Glutamatergic neuron (in vitro differentiated cells): Measurements from ENCODE around the gene SULT2A1. TPM values are rescaled to one million over a fixed set of nuclear protein-coding genes. Genes with fewer than 3 reads are reported as not detected.
"Not testable (repeated sequence)": the region's sequence is repeated elsewhere in the genome, so short reads cannot be mapped to it uniquely, and the experiment has no call there.

Experiments
- DNase-seq: peaks from one replicate; pipeline ENCODE4 v3.0.0; 2022
- H3K27ac Mint-ChIP-seq: one replicate; pipeline ENCODE4 v1.8.0; 2020; ENCODE audit warnings: mild to moderate bottlenecking, mixed read lengths, inconsistent platforms; ENCODE audit not compliant: unreplicated experiment
- H3K27me3 Mint-ChIP-seq: one replicate; pipeline ENCODE4 v1.8.0; 2020; ENCODE audit warnings: mild to moderate bottlenecking, moderate library complexity, mixed read lengths, inconsistent platforms; ENCODE audit not compliant: unreplicated experiment
- H3K36me3 Mint-ChIP-seq: one replicate; pipeline ENCODE4 v1.8.0; 2020; ENCODE audit warnings: mild to moderate bottlenecking, mixed read lengths, inconsistent platforms; ENCODE audit not compliant: unreplicated experiment
- H3K4me1 Mint-ChIP-seq: one replicate; pipeline ENCODE4 v1.8.0; 2020; ENCODE audit warnings: mild to moderate bottlenecking, low read depth, mixed read lengths, inconsistent platforms; ENCODE audit not compliant: unreplicated experiment
- H3K4me3 Mint-ChIP-seq: one replicate; pipeline ENCODE4 v1.8.0; 2020; ENCODE audit warnings: mild to moderate bottlenecking, mixed read lengths, inconsistent platforms; ENCODE audit not compliant: unreplicated experiment
- H3K9me3 Mint-ChIP-seq: one replicate; pipeline ENCODE4 v1.8.0; 2020; ENCODE audit warnings: mild to moderate bottlenecking, moderate library complexity, mixed read lengths, inconsistent platforms; ENCODE audit not compliant: unreplicated experiment
- total RNA-seq: library from RNA; stranded (reverse); fragmentation: NEBNext Ultra II Directional; extraction: Animal tissue kit (Norgen Biotek cat#: 25700); gene quantifications from one replicate; pipeline ENCODE4 v1.2.1, GENCODE V29; 2021; ENCODE audit not compliant: unreplicated experiment
- TF ChIP-seq, protein P1 (sequence below): fragments of 200-600 bp; sonication (generic); IDR thresholded peaks from one replicate; pipeline ENCODE4 v1.5.0; 2021; ENCODE audit not compliant: partially characterized antibody, unreplicated experiment

Gene SULT2A1
- total RNA-seq, 1 donor from 2014 or later, result not detected

- peaks cover 4% of the 10 kb centered on the region for H3K4me1 Mint-ChIP-seq
- no peak overlapping the region for H3K27ac Mint-ChIP-seq
- DNase-seq, result no peak
- H3K4me3 Mint-ChIP-seq, result no peak overlapping the region
- no peaks in the 10 kb centered on the region for H3K36me3 Mint-ChIP-seq
- TF ChIP-seq, protein P1, sequence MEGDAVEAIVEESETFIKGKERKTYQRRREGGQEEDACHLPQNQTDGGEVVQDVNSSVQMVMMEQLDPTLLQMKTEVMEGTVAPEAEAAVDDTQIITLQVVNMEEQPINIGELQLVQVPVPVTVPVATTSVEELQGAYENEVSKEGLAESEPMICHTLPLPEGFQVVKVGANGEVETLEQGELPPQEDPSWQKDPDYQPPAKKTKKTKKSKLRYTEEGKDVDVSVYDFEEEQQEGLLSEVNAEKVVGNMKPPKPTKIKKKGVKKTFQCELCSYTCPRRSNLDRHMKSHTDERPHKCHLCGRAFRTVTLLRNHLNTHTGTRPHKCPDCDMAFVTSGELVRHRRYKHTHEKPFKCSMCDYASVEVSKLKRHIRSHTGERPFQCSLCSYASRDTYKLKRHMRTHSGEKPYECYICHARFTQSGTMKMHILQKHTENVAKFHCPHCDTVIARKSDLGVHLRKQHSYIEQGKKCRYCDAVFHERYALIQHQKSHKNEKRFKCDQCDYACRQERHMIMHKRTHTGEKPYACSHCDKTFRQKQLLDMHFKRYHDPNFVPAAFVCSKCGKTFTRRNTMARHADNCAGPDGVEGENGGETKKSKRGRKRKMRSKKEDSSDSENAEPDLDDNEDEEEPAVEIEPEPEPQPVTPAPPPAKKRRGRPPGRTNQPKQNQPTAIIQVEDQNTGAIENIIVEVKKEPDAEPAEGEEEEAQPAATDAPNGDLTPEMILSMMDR, result no peak
- H3K27me3 Mint-ChIP-seq, result no peaks in the 10 kb centered on the region
- peaks cover 6% of the 10 kb centered on the region for H3K9me3 Mint-ChIP-seq
Observed at GRCh38 chr19:47860602-47861297, 25.4 kb downstream of the SULT2A1 start.

DNA sequence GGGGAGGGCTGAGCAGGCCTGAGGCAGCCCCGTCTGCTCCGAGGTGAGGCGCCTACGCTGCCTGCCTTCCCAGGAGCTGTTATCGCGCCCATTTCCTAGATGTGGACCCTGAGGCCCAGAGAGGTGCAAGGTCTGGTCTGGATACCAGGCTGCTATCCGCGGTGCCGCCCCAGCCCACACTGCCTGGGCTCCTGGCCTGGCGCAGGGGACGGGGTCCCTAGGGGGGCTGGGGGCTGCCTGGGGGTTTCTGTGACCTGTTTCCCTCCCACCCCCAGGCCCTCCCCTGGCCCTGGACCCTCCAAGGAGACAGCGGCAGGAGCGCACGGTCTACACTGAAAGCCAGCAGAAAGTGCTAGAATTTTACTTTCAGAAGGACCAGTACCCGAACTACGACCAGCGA, 26.3 kb downstream of the SULT2A1 start:
- not testable (repeated sequence) for H3K27ac Mint-ChIP-seq, DNase-seq, H3K27me3 Mint-ChIP-seq, H3K4me1 Mint-ChIP-seq, H3K9me3 Mint-ChIP-seq, H3K4me3 Mint-ChIP-seq, H3K36me3 Mint-ChIP-seq

DNA sequence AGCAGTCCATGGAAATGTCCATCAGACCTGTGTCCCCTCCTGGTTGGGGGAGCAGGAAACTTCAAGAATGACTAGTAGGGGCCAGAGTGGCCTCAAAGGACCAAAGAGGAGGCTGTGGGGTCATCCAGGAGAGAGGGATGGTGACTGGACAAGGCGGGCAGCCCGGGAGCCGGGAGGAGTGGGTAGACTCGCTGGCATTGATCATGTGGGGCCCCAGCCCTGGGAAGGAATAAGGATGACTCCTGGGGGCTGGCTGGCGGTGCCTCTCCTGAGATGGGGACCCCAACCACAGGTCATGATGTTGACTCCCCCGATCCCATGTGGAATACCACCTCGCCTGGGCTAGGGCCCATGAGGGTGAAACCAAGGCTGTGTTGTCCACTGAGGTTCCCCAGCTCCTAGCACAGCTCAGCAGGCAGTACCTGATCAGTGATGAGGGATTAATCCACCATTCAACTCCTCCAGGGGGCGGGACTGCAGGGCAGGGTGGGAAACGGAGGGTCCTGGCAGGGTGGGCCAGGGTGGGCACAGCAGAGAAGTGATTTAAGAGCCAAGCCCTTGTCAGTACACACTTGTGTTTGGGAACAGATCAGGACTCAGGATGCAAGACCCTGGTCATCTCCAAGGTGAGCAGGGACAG, 27.3 kb downstream of the SULT2A1 start, which contains the start of gene TPRX2:
TSS of gene TPRX2 (plus strand) at position 590 of the 640 bp plus-strand sequence. CDS start at position 602, 12 bp downstream.
- H3K4me3 Mint-ChIP-seq, H3K27me3 Mint-ChIP-seq, H3K36me3 Mint-ChIP-seq, DNase-seq, H3K27ac Mint-ChIP-seq, H3K4me1 Mint-ChIP-seq, H3K9me3 Mint-ChIP-seq: not testable (repeated sequence)

DNA sequence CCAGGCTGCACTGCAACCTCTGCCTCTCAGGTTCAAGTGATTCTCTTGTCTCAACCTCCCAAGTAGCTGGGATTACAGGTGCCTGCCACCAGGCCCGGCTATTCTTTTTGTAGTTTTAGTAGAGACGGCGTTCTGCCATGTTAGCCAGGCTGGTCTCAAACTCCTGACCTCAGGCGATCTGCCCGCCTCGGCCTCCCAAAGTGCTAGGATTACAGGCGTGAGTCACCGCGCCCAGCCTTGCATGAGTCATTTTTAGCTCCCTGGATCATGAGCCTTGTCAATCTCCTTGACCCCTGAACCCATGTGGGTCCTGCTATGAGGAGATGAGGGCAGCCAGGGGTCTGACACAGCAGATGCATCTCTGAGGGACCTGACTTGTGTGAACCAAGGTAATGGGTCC, 27.9 kb downstream of the SULT2A1 start:
- H3K27ac Mint-ChIP-seq, result not testable (repeated sequence)

GRCh38 chr19:47854459-47854858, 31.7 kb downstream of the SULT2A1 start:
- peaks cover 4% of the 10 kb centered on the region for H3K4me1 Mint-ChIP-seq
- H3K27me3 Mint-ChIP-seq, result peaks cover 6% of the 10 kb centered on the region
- TF ChIP-seq, protein P1, result no peak
- no peak overlapping the region for H3K4me3 Mint-ChIP-seq
- peaks cover 2% of the 10 kb centered on the region for H3K9me3 Mint-ChIP-seq
- no peaks in the 10 kb centered on the region for H3K36me3 Mint-ChIP-seq
- H3K27ac Mint-ChIP-seq, result no peak overlapping the region
- no peak for DNase-seq

More for the DNA sequence above, 27.9 kb downstream of the SULT2A1 start:
- not testable (repeated sequence) for H3K4me1 Mint-ChIP-seq, H3K27me3 Mint-ChIP-seq, H3K36me3 Mint-ChIP-seq, H3K9me3 Mint-ChIP-seq, DNase-seq, H3K4me3 Mint-ChIP-seq

- TF ChIP-seq, protein P1, result no peak
- H3K27me3 Mint-ChIP-seq, result peaks cover 7% of the 10 kb centered on the region
- peaks cover 7% of the 10 kb centered on the region for H3K4me1 Mint-ChIP-seq
- no peak overlapping the region for H3K4me3 Mint-ChIP-seq
- no peaks in the 10 kb centered on the region for H3K9me3 Mint-ChIP-seq
- H3K27ac Mint-ChIP-seq, result no peak overlapping the region
- no peak for DNase-seq
- no peaks in the 10 kb centered on the region for H3K36me3 Mint-ChIP-seq
Observed at GRCh38 chr19:47853003-47853402, 33.1 kb downstream of the SULT2A1 start.
